ENCODE data around the gene ARHGEF12. TPM values are rescaled to one million over a fixed set of nuclear protein-coding genes. Genes with fewer than 3 reads are reported as not detected.

ARHGEF12 gene
- total RNA-seq, 1 donor from 2014 or later, result 40.8 TPM

DNA sequence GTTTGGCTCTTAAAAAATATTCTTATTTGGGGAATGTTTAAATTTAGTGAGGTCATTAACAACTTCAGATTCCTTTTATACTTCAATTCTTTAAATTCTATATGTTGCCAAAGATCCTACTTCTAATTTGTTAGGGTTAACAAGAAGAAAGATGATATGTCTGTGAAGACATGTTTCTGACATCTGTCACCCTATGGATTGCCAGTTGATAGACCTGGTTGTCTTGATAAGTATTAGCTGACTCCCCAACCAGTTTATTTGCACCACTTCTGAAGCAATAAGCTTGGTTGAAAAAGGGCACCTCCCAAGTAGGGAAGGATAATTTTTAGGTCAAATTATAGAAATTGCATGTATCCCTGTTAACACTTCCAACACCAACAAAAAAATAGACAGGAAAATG is 29.3 kb downstream of the ARHGEF12 start:
- Mint-ChIP-seq H3K4me1 (ENCODE audit: low read depth, unreplicated experiment) (no peaks in the 10 kb centered on the region), H3K27me3 (ENCODE audit: unreplicated experiment) (no peaks in the 10 kb centered on the region), H3K4me3 (ENCODE audit: unreplicated experiment) (no peak overlapping the region), H3K36me3 (ENCODE audit: unreplicated experiment) (no peaks in the 10 kb centered on the region), H3K9me3 (ENCODE audit: unreplicated experiment) (peaks cover 3% of the 10 kb centered on the region), H3K27ac (ENCODE audit: unreplicated experiment) (no peak overlapping the region)
- TF ChIP-seq CTCF (IDR thresholded peaks at IDR 0.05; ENCODE audit: partially characterized antibody, unreplicated experiment), result no peak
- no peak for DNase-seq

DNA sequence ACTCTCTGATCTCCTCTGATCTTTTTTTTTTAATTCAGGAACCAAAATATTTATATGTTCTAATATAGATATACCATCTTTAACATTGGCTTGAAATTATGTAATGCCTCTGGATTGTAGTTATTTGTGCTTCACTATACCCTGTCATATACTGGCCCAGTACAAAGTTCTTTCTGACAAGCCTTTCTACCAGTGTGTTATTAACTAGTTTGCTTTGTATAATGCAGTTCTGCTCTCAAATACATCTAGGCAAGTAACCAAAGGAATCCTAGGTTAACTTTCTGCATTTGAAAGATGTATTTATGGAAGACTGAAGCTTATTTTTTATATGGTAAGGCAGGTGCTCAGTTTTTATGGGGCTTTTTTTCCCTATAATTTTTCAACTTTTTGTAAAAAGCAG is 36.1 kb downstream of the ARHGEF12 start:
- Mint-ChIP-seq H3K4me3 (ENCODE audit: unreplicated experiment) (no peak overlapping the region), H3K4me1 (ENCODE audit: low read depth, unreplicated experiment) (no peaks in the 10 kb centered on the region), H3K27ac (ENCODE audit: unreplicated experiment) (no peak overlapping the region), H3K9me3 (ENCODE audit: unreplicated experiment) (no peaks in the 10 kb centered on the region), H3K36me3 (ENCODE audit: unreplicated experiment) (no peaks in the 10 kb centered on the region), H3K27me3 (ENCODE audit: unreplicated experiment) (peaks cover 2% of the 10 kb centered on the region)
- TF ChIP-seq CTCF (IDR thresholded peaks at IDR 0.05; ENCODE audit: partially characterized antibody, unreplicated experiment), result no peak
- no peak for DNase-seq

DNA sequence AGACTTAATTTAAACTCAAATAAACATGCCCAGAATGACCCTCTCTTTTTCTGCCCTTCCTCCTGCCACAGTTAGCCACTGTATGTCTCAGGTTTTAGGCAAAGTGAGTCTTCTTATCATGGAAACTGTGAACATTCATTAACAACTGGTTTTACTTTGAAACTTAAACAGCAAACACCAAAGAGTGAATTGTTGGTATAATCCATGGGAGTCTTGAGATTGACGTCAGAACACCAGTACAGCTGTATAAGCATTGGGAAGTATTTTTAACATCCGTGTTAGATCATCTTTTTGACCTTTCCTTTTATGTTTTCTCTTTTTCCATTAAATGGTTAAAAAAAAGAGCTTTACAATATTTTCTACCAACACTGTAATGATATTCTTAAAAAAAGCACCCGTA is 38.9 kb downstream of the ARHGEF12 start:
- peaks cover 2% of the 10 kb centered on the region for H3K4me1 Mint-ChIP-seq (ENCODE audit: low read depth, unreplicated experiment)
- H3K36me3 Mint-ChIP-seq (ENCODE audit: unreplicated experiment), result peaks cover 8% of the 10 kb centered on the region
- H3K27me3 Mint-ChIP-seq (ENCODE audit: unreplicated experiment), result peaks cover 2% of the 10 kb centered on the region
- TF ChIP-seq CTCF (IDR thresholded peaks at IDR 0.05; ENCODE audit: partially characterized antibody, unreplicated experiment), result no peak
- no peak for DNase-seq
- no peak overlapping the region for H3K4me3 Mint-ChIP-seq (ENCODE audit: unreplicated experiment)
- no peaks in the 10 kb centered on the region for H3K9me3 Mint-ChIP-seq (ENCODE audit: unreplicated experiment)
- no peak overlapping the region for H3K27ac Mint-ChIP-seq (ENCODE audit: unreplicated experiment)

DNA sequence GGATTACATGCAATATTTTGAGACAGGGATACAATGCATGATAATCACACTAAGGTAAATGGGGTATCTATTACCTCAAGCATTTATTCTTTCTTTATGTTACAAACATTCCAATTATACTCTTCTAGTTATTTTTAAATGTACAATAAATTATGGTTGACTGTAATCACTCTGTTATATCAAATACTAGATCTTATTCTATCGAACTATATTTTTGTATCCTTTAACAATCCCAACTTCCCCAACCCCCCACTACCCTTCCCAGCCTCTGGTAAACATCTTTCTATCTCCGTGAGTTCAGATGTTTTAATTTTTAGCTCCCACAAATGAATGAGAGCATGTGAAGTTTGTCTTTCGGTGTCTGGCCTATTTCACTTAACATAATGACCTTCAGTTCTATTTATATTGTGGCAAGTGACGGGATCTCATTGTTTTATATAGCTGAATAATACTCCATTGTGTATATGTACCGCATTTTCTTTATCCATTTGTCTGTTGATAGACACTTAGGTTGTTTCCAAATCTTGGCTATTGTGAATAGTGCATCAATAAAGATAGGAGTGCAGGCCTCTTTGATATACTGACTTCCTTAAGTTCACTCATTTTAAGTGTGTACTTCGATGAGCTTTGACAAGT is 40.5 kb downstream of the ARHGEF12 start:
- Mint-ChIP-seq H3K27ac (ENCODE audit: unreplicated experiment) (no peak overlapping the region), H3K36me3 (ENCODE audit: unreplicated experiment) (peaks cover 8% of the 10 kb centered on the region), H3K4me3 (ENCODE audit: unreplicated experiment) (no peak overlapping the region), H3K9me3 (ENCODE audit: unreplicated experiment) (no peaks in the 10 kb centered on the region), H3K4me1 (ENCODE audit: low read depth, unreplicated experiment) (peaks cover 2% of the 10 kb centered on the region), H3K27me3 (ENCODE audit: unreplicated experiment) (peaks cover 2% of the 10 kb centered on the region)
- TF ChIP-seq CTCF (IDR thresholded peaks at IDR 0.05; ENCODE audit: partially characterized antibody, unreplicated experiment), result no peak
- no peak for DNase-seq

DNA sequence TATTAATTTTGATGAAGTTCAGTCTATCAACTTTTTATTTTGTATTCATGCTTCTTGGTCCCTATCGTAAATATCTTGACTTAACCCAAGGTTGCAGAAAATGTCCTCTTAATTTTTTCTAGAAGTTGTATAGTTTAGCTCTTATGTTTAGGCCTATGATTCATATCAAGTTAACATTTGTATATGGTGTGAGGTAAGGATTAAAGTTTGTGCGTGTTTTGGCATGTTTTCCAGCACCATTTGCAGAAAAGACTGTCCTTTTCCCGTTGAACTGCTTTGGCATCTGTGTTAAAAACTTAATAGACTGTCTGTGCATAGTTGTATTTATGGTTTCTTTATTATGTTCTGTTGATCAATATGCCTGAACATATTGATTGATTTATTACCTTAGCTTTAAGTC is 42.3 kb downstream of the ARHGEF12 start:
- peaks cover 8% of the 10 kb centered on the region for H3K36me3 Mint-ChIP-seq (ENCODE audit: unreplicated experiment)
- no peak overlapping the region for H3K27ac Mint-ChIP-seq (ENCODE audit: unreplicated experiment)

More for the DNA sequence above, 42.3 kb downstream of the ARHGEF12 start:
- no peak for DNase-seq
- Mint-ChIP-seq H3K4me3 (ENCODE audit: unreplicated experiment) (no peak overlapping the region), H3K4me1 (ENCODE audit: low read depth, unreplicated experiment) (peaks cover 2% of the 10 kb centered on the region), H3K9me3 (ENCODE audit: unreplicated experiment) (no peaks in the 10 kb centered on the region), H3K27me3 (ENCODE audit: unreplicated experiment) (peaks cover 2% of the 10 kb centered on the region)
- TF ChIP-seq CTCF (IDR thresholded peaks at IDR 0.05; ENCODE audit: partially characterized antibody, unreplicated experiment), result no peak

Data from glutamatergic neuron (in vitro differentiated cells).